Activated T-cell treated with anti-CD3 and anti-CD28 coated beads for 48 hours (primary cell): ENCODE results near the gene DLG2.

ENCODE experiments used
- DNase-seq: peaks from one replicate; pipeline ENCODE4 v3.0.0-alpha.2; 2020; ENCODE audit warnings: low read depth

DLG2 gene

GRCh38 chr11:84751371-84751770, 875.8 kb downstream of the DLG2 start:
- DNase-seq: no peak

- DNase-seq: no peak
Measured at GRCh38 chr11:84747871-84748270, 879.3 kb downstream of the DLG2 start.

GRCh38 chr11:84740050-84740449, 887.1 kb downstream of the DLG2 start:
- DNase-seq: no peak

GRCh38 chr11:84724256-84724655, 902.9 kb downstream of the DLG2 start:
- DNase-seq: no peak

DNA sequence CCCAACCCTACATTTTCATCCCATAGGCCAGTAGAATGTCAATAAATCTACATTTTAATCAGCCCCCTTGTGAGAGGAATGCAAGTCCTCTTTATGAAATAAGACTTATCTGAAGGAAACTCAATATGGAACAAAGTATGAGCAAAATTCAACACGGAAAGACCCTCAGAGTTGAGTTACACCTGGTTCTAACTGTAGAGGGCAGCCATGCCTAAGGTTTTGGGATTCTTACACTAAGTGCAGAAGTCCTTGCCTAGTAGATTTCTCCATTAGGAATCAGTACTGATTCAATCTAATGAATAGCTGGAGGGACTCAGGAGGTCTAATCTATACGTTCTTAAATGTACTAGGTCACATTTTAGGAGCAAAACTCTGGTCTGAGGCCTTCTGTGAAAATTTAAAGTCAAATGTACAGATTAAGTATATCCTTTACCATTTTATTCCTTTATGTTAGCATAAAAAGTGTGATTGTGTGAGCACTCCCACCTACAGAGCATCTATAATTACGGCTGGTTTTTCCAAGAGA, 904.5 kb downstream of the DLG2 start:
- no peak for DNase-seq

- no peak for DNase-seq
Measured at GRCh38 chr11:84721561-84721961, 905.6 kb downstream of the DLG2 start.

DNA sequence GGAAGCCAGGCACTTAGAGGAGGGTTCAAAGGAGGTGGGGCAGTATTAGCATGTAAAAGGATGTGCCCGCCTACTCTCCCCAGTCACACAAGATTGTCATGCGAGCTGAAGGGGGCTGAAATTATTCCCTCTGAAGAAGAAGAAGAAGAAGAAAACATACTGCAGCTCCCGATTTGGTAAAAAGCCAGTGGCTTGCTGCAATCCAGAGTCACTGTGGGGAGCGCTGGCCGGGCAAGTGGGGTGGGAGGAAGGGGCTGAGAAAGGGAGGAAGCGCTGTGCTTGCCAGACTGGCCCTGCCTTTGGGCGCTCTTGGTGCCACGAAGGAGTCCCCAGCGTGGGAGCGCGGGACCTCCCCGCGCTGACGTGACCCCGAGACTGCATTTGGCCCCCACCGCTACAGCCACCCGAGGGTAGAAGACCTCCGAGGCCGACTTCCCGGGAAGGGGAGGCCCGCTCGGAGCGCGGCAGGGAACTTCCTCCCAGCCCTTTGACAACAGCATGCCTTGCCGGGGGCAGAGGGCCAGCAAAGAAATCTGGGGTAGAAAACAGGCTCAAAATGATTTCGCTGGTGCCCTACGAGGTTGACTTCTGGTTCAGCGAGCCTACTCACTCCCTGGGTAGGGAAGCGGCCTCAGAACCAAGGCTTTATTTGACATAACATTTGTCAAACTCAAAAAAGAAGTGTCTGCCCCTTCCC, 906.3 kb downstream of the DLG2 start:
- no peak for DNase-seq

- DNase-seq: no peak
Measured at GRCh38 chr11:84719935-84720577, 907.1 kb downstream of the DLG2 start.

GRCh38 chr11:84714316-84714780, 912.8 kb downstream of the DLG2 start:
- no peak for DNase-seq

- no peak for DNase-seq
Measured at GRCh38 chr11:84691830-84692229, 935.3 kb downstream of the DLG2 start.

DNA sequence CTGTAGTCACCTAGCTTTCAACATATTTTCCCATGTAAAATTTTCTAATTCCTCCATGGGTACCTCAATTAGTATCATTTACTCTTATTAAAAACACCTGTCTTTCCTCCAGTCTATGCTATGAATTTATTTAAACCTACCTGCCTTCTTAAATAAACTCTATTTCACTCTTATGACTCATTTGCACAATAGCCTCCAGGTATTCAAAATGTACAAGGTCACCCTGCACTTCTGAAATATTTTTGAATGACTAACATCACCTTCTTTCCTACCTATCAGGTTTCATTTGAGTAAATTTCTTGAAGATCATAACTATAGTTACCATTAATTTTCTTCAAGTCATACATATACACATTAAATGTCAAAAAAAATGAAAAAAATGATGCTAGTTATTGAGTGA, 939.7 kb downstream of the DLG2 start:
- no peak for DNase-seq

GRCh38 chr11:84686716-84687115, 940.4 kb downstream of the DLG2 start:
- DNase-seq: no peak

- DNase-seq: no peak
Measured at GRCh38 chr11:84685976-84686375, 941.2 kb downstream of the DLG2 start.

DNA sequence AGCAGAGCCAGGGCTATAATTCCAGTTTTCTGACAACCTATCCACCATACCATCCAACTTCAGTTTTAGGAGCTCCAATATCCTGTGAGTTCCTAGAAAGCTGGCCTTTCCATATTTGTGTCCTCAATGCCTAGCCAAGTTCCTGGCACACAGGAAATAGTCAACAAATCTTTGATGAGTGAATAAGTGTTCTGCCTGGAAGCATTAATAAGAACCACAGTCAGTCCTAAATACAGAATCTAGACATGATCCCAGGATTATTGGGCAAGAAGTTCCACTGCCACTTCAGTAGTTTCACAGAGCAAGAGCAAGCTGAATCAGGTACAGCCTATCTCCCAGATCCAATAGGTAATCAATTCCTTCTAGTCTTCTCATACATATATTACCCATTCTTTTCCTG, 942.0 kb downstream of the DLG2 start:
- DNase-seq: no peak

- DNase-seq: no peak
Measured at GRCh38 chr11:84681456-84681855, 945.7 kb downstream of the DLG2 start.

- no peak for DNase-seq
Measured at GRCh38 chr11:84675396-84676025, 951.6 kb downstream of the DLG2 start.

DNA sequence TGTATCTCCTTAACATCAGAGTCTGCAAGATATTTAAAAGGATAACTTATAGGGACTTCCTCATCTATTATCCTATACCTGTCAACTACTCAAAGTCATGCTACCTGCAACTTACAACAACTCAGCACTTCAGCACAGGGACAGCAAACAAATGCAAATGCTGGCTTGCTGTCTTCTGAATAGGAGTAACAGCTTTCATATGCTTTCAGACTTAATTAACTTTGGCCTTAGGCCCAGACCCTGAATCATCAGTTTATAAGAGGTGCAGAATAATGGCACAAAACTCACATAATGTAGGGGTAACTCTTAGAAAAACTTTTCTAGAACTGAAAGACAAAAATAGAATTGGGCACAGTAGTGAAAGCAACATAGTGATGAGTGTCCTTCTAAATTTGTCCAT, 953.4 kb downstream of the DLG2 start:
- no peak for DNase-seq

DNA sequence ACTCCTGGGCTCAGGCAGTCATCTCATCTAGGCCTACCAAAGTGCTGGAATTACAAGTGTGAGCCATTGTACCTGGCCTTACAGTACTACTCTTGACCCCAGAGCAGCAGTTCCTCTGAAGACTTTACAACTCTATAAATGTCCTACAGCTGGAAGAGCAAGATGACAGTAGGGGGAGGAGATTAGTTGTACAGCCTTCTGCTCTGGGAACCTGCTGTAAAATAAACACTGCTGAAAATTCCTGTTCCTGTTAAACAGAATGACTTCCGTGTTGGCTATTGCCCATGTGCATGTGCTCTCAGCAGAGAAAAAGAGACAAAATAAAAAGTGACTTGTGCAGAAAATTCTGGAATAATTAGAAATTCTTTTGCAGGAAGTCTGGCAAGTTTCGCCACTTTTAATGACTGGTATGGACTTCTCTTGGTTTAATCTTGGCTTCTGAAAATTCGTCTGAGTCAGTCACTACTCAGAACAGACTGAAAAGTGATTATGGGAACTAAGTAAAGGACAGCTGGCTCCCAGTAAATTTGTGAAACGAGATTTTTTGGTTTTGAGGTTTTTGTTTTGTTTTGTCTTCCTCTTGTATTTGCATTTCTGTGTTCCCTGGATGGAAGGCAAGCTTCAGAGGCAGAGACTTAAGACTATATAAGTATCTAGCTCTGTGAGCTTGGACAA, 955.7 kb downstream of the DLG2 start:
- DNase-seq: no peak

- DNase-seq: no peak
Measured at GRCh38 chr11:84663731-84664130, 963.4 kb downstream of the DLG2 start.

GRCh38 chr11:84660257-84660977, 966.7 kb downstream of the DLG2 start:
- no peak for DNase-seq

DNA sequence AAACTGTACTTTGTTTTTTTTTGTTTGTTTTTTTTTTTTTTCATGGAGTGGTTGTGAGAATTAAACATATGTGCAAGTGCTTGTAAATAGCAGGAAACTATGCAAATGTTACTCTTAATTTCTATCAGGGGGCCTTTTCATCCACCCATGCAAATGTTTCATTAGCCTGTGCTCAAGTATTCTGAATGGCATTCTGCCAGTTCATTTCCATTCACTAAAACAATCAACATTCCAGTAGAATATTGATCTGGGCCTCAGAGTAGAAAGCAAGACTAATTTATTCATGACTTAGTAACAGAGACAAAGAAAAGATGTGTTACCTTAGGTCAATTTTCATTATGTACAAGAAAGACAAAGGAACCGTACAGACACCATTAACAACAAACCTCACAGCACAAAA, 971.4 kb downstream of the DLG2 start:
- no peak for DNase-seq

DNA sequence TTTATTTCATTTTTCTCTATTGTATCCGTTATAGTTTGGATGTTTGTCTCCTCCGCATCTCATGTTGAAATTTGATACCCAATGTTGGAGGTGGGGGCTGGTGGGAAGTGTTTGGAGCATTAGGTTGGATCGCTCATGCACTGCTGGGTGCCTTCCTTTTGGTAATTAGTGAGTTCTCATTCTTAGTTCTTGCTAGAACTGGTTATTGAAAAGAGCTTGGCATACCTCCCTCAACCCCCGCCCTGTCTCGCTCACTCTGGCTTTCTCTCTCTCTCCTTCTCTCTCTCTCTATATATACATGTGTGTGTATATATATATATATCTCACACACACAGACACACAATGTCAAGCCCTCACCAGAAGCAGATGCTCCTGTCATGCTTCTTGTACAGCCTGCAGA, 978.7 kb downstream of the DLG2 start:
- DNase-seq: no peak
